ENCODE results near the gene PRKCSH. TPM values are rescaled to one million over a fixed set of nuclear protein-coding genes. Genes with fewer than 3 reads are reported as not detected.
"Not testable (repeated sequence)": the region's sequence is repeated elsewhere in the genome, so short reads cannot be mapped to it uniquely, and the experiment has no call there.

Gene PRKCSH
- total RNA-seq, 1 experiment from 2014 or later = 425 TPM

- Histone ChIP-seq H3K27ac (ENCODE audit: low read depth, low read length) (no peak overlapping the region), H3K79me2 (ENCODE audit: insufficient read depth, low read length) (no peaks in the 10 kb centered on the region), H3K9me2 (ENCODE audit: insufficient read depth) (no peaks in the 10 kb centered on the region), H3K9me3 (ENCODE audit: control insufficient read depth in 1 of 2, insufficient read depth in 1 of 2, low read depth in 1 of 2, low read length in 2 of 2) (no peaks in the 10 kb centered on the region), H2AFZ (ENCODE audit: low read depth, low read length, poor library complexity, severe bottlenecking) (no peak overlapping the region), H3K27me3 (ENCODE audit: insufficient read depth, low read length) (no peaks in the 10 kb centered on the region), H4K20me1 (ENCODE audit: insufficient read depth) (no peaks in the 10 kb centered on the region), H3K36me3 (ENCODE audit: control insufficient read depth in 1 of 2, insufficient read depth in 2 of 2, low read length in 2 of 2) (no peaks in the 10 kb centered on the region; a peak in 2 of 4 replicates), H3K4me2 (ENCODE audit: low read length) (no peak overlapping the region), H3K4me1 (ENCODE audit: control insufficient read depth in 1 of 2, insufficient read depth in 2 of 2, low read length in 2 of 2) (no peaks in the 10 kb centered on the region), H3K4me3 (replicated peaks in 1 of 2; ENCODE audit: low read depth in 1 of 2, low read length in 2 of 2) (no peak overlapping the region), H3K9ac (ENCODE audit: low read length) (no peak overlapping the region)
- RAD21 ChIA-PET (ENCODE audit: low non-redundant PET in 1 of 2, low total read pairs in 2 of 2, uncharacterized antibody in 2 of 2, unreplicated experiment in 2 of 2) = no interaction called here
- ATAC-seq = no peak
- DNase-seq (ENCODE audit: low read depth, low spot score) = no peak
- CTCF ChIA-PET = no interaction called here
- no TSS peak for BruUV-seq (replicated peaks)
- intact Hi-C loops (cut with micrococcal nuclease) = no loop called here
- POLR2A ChIA-PET = no interaction called here
- no peak for TF ChIP-seq ATF3 (IDR thresholded peaks at IDR 0.05)
- TF ChIP-seq CTCF (IDR thresholded peaks at IDR 0.05 in 2 of 3, conservative IDR thresholded peaks at IDR 0.05 in 1 of 3; ENCODE audit: borderline replicate concordance in 1 of 3, insufficient read depth in 1 of 3, low read depth in 2 of 3, low read length in 2 of 3) = peak in 2 of 3 experiments; percentile 42 to 48; a peak in 4 of 6 replicates
Measured at GRCh38 chr19:11453468-11454341, 18.3 kb downstream of the PRKCSH start.

DNA sequence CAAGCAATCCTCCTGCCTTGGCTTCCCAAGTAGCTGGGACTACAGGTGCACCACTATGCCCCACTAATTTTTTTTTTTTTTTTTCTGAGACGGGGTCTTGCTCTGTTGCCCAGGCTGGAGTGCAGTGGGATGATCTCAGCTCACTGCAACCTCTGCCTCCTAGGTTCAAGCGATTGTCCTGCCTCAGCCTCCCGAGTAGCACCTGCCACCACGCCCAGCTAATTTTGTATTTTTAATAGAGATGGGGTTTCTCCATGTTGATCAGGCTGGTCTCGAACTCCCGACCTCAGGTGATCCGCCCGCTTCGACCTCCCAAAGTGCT lies 19.8 kb downstream of the PRKCSH start:
- POLR2A ChIA-PET; H2AFZ ChIP-seq (ENCODE audit: low read depth, low read length, poor library complexity, severe bottlenecking); H3K27ac ChIP-seq (ENCODE audit: low read depth, low read length); H3K9me2 ChIP-seq (ENCODE audit: insufficient read depth); intact Hi-C loops (cut with micrococcal nuclease); H3K4me2 ChIP-seq (ENCODE audit: low read length); BruUV-seq (replicated peaks); H3K9me3 ChIP-seq (ENCODE audit: control insufficient read depth in 1 of 2, insufficient read depth in 1 of 2, low read depth in 1 of 2, low read length in 2 of 2); H3K79me2 ChIP-seq (ENCODE audit: insufficient read depth, low read length); H3K4me1 ChIP-seq (ENCODE audit: control insufficient read depth in 1 of 2, insufficient read depth in 2 of 2, low read length in 2 of 2); DNase-seq (ENCODE audit: low read depth, low spot score); ATAC-seq; H3K4me3 ChIP-seq (replicated peaks in 1 of 2; ENCODE audit: low read depth in 1 of 2, low read length in 2 of 2); H3K9ac ChIP-seq (ENCODE audit: low read length); H3K36me3 ChIP-seq (ENCODE audit: control insufficient read depth in 1 of 2, insufficient read depth in 2 of 2, low read length in 2 of 2); H3K27me3 ChIP-seq (ENCODE audit: insufficient read depth, low read length); H4K20me1 ChIP-seq (ENCODE audit: insufficient read depth): not testable (repeated sequence)
- CTCF ChIA-PET = interaction anchor here (1.6 kb wide), 1 partner anchor 72 kb away, joined by 6 read pairs; the partner anchor contains the start of gene EPOR
- RAD21 ChIA-PET (ENCODE audit: low non-redundant PET in 1 of 2, low total read pairs in 2 of 2, uncharacterized antibody in 2 of 2, unreplicated experiment in 2 of 2) = interaction anchor here in 1 of 2 experiments (0.6 kb wide), 1 partner anchor 9 kb away, joined by 3 read pairs; no protein-coding TSS in a partner anchor

Data from HCT116 (cell line).